DOHH2 (cell line): ENCODE measurements around the gene TRIM58.

ENCODE experiments used
- H3F3A ChIP-seq: fragments of 200-600 bp; sonication (generic), shearing (Covaris generic); 2 replicates; pipeline ENCODE4 v1.6.0; 2016; ENCODE audit warnings: antibody characterized with exemption, mild to moderate bottlenecking; ENCODE audit not compliant: control insufficient read depth, insufficient read depth
- H3K27ac ChIP-seq: fragments of 200-600 bp; sonication (generic); 2 replicates; pipeline ENCODE4 v1.5.1; 2014; ENCODE audit warnings: low read depth, mild to moderate bottlenecking, low read length, moderate library complexity
- H3K27me3 ChIP-seq: fragments of 200-600 bp; sonication (generic); 2 replicates; pipeline ENCODE4 v1.6.1; 2014; ENCODE audit warnings: mild to moderate bottlenecking, low read length, mixed read lengths; ENCODE audit not compliant: control insufficient read depth
- H3K36me3 ChIP-seq: fragments of 200-600 bp; sonication (generic); 2 replicates; pipeline ENCODE4 v1.6.1; 2014; ENCODE audit warnings: mild to moderate bottlenecking, low read length, moderate library complexity, mixed read lengths; ENCODE audit not compliant: control insufficient read depth
- H3K4me1 ChIP-seq: fragments of 200-600 bp; sonication (generic); 2 replicates; pipeline ENCODE4 v1.6.1; 2014; ENCODE audit warnings: mild to moderate bottlenecking, low read length, mixed read lengths; ENCODE audit not compliant: control insufficient read depth
- H3K4me2 ChIP-seq: fragments of 200-600 bp; sonication (generic); 2 replicates; pipeline ENCODE4 v1.6.0; 2014; ENCODE audit warnings: mild to moderate bottlenecking, low read length, moderate library complexity
- H3K4me3 ChIP-seq: fragments of 200-600 bp; sonication (generic); 2 replicates; pipeline ENCODE4 v1.5.1; 2014; ENCODE audit warnings: mild to moderate bottlenecking, low read length, mixed read lengths
- H3K79me2 ChIP-seq: fragments of 200-600 bp; sonication (generic); 2 replicates; pipeline ENCODE4 v1.6.1; 2014; ENCODE audit warnings: mild to moderate bottlenecking, low read length, mixed read lengths; ENCODE audit not compliant: control insufficient read depth
- H3K9me2 ChIP-seq: fragments of 200-600 bp; sonication (generic); replicated peaks from 2 replicates; pipeline ENCODE4 v1.6.1; 2014; ENCODE audit warnings: mild to moderate bottlenecking, low read length, mixed read lengths; ENCODE audit not compliant: control insufficient read depth
- H3K9me3 ChIP-seq: fragments of 200-600 bp; sonication (generic); 2 replicates; pipeline ENCODE4 v1.6.1; 2014; ENCODE audit warnings: antibody characterized with exemption, low read length, mixed read lengths; ENCODE audit not compliant: control insufficient read depth, insufficient read depth
- H4K20me1 ChIP-seq: fragments of 200-600 bp; sonication (generic); 2 replicates; pipeline ENCODE4 v1.6.0; 2014; ENCODE audit warnings: low read depth, mild to moderate bottlenecking, antibody characterized with exemption, low read length, moderate library complexity; ENCODE audit not compliant: control insufficient read depth, insufficient read depth
- CTCF ChIP-seq: fragments of 200-600 bp; sonication (generic); IDR thresholded peaks from one replicate; pipeline ENCODE4 v1.5.1; 2014; ENCODE audit warnings: antibody characterized with exemption, mild to moderate bottlenecking, low read depth, low read length; ENCODE audit not compliant: poor library complexity, severe bottlenecking
- EZH2phosphoT487 ChIP-seq: fragments of 200-600 bp; sonication (generic); IDR thresholded peaks from 2 replicates; pipeline ENCODE4 v1.6.1; 2017; ENCODE audit warnings: borderline replicate concordance, mild to moderate bottlenecking, antibody characterized with exemption, low read length, moderate library complexity, mixed read lengths

Gene TRIM58

GRCh38 chr1:247854899-247855545 lies 2.0 kb upstream of the TRIM58 start:
- no peaks in the 10 kb centered on the region for H3K4me1 ChIP-seq
- H3K4me2 ChIP-seq, result no peak overlapping the region
- H4K20me1 ChIP-seq, result no peaks in the 10 kb centered on the region
- no peak for TF ChIP-seq CTCF
- TF ChIP-seq EZH2phosphoT487, result no peak
- H3K4me3 ChIP-seq, result no peak overlapping the region
- no peaks in the 10 kb centered on the region for H3F3A ChIP-seq
- H3K9me2 ChIP-seq, result no peaks in the 10 kb centered on the region
- no peaks in the 10 kb centered on the region for H3K36me3 ChIP-seq
- no peaks in the 10 kb centered on the region for H3K79me2 ChIP-seq
- no peaks in the 10 kb centered on the region for H3K27me3 ChIP-seq
- no peaks in the 10 kb centered on the region for H3K9me3 ChIP-seq
- H3K27ac ChIP-seq, result no peak overlapping the region

- H3K27me3 ChIP-seq, result no peaks in the 10 kb centered on the region
- no peaks in the 10 kb centered on the region for H3K79me2 ChIP-seq
- H3K27ac ChIP-seq, result no peak overlapping the region
- H4K20me1 ChIP-seq, result no peaks in the 10 kb centered on the region
- no peak overlapping the region for H3K4me3 ChIP-seq
- H3F3A ChIP-seq, result no peaks in the 10 kb centered on the region
- no peaks in the 10 kb centered on the region for H3K4me1 ChIP-seq
- no peaks in the 10 kb centered on the region for H3K36me3 ChIP-seq
- no peaks in the 10 kb centered on the region for H3K9me3 ChIP-seq
- TF ChIP-seq CTCF (no peak), EZH2phosphoT487 (no peak)
- no peaks in the 10 kb centered on the region for H3K9me2 ChIP-seq
- no peak overlapping the region for H3K4me2 ChIP-seq
These were observed 1.1 kb upstream of the TRIM58 start for GRCh38 chr1:247855911-247856310.

DNA sequence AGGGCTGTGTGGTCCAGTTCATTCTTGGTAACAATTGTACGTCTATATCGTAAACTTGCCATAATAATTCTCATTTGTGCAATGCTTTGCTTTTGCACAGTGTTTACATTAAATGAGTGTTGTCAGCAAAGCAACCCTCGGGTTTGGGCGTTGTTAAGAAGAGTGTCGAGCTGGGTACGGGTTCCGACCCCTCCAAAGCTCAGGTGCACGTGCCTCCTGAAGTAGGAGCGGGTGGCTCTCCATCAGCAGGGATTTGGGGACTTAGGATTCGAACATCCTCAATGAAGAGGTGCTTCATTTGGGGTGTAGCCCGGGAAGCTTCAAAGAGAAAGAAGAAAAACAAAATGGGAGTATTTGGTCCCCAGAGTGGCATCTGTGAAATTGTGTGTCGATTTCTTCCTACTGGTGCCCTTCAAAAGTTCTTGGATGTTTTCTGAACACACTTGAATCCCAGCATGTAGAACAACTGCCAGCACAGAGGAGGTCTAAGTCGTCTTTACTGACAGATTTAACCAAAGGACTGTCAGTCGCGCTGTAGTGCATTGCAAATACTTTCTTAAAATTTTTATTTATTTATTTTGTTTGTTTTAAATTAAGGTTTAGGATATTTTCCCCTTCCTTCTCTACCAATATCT lies 1.1 kb downstream of the TRIM58 start:
- Histone ChIP-seq H3K27ac (no peak overlapping the region), H3K9me3 (no peaks in the 10 kb centered on the region), H3K4me2 (no peak overlapping the region), H3K9me2 (no peaks in the 10 kb centered on the region), H3F3A (no peaks in the 10 kb centered on the region), H3K4me3 (no peak overlapping the region), H3K79me2 (no peaks in the 10 kb centered on the region), H4K20me1 (no peaks in the 10 kb centered on the region), H3K4me1 (no peaks in the 10 kb centered on the region), H3K27me3 (no peaks in the 10 kb centered on the region), H3K36me3 (no peaks in the 10 kb centered on the region)
- no peak for TF ChIP-seq EZH2phosphoT487
- TF ChIP-seq CTCF, result no peak
